Spinal cord (tissue), 10 donors: ENCODE results near the gene PIP4K2C. TPM values are rescaled to one million over a fixed set of nuclear protein-coding genes. Genes with fewer than 3 reads are reported as not detected.

Source experiments
- DNase-seq, 6 donors: peaks; one replicate each; pipeline versions ENCODE4 v3.0.0 to v3.0.0-alpha.2; 2013 to 2015; ENCODE audit warnings: low spot score in 6 of 6, low read depth in 4 of 6
- H3K27ac ChIP-seq: one replicate; pipeline ENCODE4 v1.5.1; 2013; ENCODE audit warnings: low read depth, low read length, control low read depth
- H3K27me3 ChIP-seq: one replicate; pipeline ENCODE4 v1.6.1; 2013; ENCODE audit warnings: low read length; ENCODE audit not compliant: control insufficient read depth, insufficient read depth
- H3K36me3 ChIP-seq: one replicate; pipeline ENCODE4 v1.6.1; 2013; ENCODE audit warnings: low read length; ENCODE audit not compliant: control insufficient read depth, insufficient read depth
- H3K4me1 ChIP-seq: one replicate; pipeline ENCODE4 v1.6.1; 2013; ENCODE audit warnings: low read length; ENCODE audit not compliant: control insufficient read depth, insufficient read depth
- H3K4me3 ChIP-seq: one replicate; pipeline ENCODE4 v1.5.1; 2013; ENCODE audit warnings: low read depth, low read length, control low read depth
- H3K9me3 ChIP-seq: one replicate; pipeline ENCODE4 v1.6.1; 2013; ENCODE audit warnings: low read length; ENCODE audit not compliant: control insufficient read depth, insufficient read depth
- WGBS: methylation state at CpG from one replicate; pipeline ENCODE4 v1.1.5; 2013; ENCODE audit warnings: missing lambda C conversion rate; ENCODE audit not compliant: insufficient coverage; 5-methylcytosine and 5-hydroxymethylcytosine counted together
- polyA plus RNA-seq, 2 donors: library from polyadenylated mRNA; unstranded; fragments of 120-200 nt; gene quantifications; one replicate each; pipeline ENCODE4 v1.2.1, GENCODE V29; 2013; ENCODE audit not compliant: insufficient read length in 2 of 2
- total RNA-seq, 2 donors: library from RNA; depleted of rRNA in 1 of 2; stranded (reverse); fragments of 120-200 nt in 1 of 2; fragments of >200 nt in 1 of 2; gene quantifications; one replicate each; pipeline versions ENCODE4 v1.2.3 to v1.2.4, GENCODE V29; 2013 to 2014
- donor health status: healthy.

Gene PIP4K2C
- total and polyA plus RNA-seq, 4 donors, result 12.5 to 20.7 (median 19.4) TPM

DNA sequence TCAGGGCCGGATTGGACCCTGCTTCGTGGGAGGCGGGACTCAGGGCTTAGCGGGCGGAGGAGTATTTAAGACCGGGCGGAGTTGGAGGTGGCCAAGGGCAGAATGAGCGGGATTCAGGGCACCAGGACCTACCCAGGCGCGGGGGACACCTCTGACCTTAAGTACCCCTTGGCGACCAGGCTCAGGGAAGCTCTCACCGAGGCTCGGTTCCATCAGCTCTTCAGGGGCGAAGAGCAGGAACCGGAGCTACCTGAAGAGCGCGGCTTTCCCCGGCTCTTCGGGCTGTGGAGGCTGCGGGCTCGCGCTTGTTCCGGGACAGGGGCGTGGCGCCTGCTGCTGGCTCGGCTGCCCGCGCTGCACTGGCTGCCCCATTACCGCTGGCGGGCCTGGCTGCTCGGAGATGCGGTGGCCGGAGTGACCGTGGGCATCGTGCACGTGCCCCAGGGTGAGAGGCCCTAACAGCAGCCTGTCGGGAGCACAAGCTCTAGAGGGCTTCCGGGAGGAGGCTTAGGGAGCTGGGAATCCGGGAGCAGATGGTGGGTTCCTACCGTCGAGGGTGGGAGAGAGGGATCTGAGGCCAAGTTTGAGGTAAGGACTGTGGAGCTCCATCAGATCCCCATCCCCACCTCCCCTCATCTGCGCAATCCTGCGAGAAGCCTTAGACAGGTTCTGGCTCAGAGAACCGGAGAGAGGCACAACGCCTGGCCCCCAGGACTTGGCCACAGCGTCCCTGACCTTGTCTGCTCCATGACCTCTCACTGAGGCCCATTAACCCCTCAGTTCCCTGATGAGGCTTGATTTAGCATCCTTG is 28.6 kb downstream of the PIP4K2C start:
- no peak for DNase-seq
- WGBS, result 27% methylated on average over 42 of the region's 46 CpGs

DNA sequence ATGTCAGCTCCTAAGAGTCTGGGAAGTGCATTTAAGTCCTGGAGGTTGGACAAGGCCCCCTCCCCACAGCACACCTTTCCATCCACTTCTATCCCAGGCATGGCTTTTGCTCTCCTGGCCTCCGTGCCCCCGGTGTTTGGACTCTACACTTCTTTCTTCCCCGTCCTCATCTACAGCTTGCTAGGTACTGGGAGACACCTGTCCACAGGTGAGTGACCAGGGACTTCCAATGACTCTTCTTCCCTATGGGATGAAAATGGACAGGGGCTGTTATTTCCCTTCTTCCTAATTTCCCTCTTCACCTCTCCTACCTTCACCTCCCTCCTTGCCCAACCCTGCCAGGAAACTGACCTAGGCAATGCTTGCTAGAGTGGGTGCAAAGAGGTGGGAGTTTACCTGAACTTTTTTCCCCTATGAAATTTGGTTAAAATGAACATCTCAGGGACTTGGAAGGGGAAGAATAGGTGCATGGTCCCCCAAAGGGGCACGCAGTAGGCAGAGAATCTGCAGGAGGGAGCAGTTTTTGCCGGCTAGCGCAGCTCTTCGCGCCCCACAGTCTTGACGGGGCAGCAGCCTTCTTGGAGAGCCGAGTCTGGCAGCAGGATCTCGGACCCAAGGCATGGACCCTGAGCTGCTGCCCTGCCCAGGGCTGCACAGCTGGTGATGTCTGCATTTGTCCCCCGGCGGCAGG is 29.4 kb downstream of the PIP4K2C start:
- Histone ChIP-seq H3K27me3 (peaks cover 59% of the 10 kb centered on the region), H3K36me3 (peaks cover 23% of the 10 kb centered on the region), H3K9me3 (no peaks in the 10 kb centered on the region), H3K4me1 (peaks cover 23% of the 10 kb centered on the region), H3K27ac (no peak overlapping the region), H3K4me3 (no peak overlapping the region)
- no peak for DNase-seq
- WGBS, result 19% methylated on average over 10 of the region's 13 CpGs

More for the DNA sequence above, 28.6 kb downstream of the PIP4K2C start:
- Histone ChIP-seq H3K36me3 (peaks cover 27% of the 10 kb centered on the region), H3K4me1 (peaks cover 23% of the 10 kb centered on the region), H3K27ac (no peak overlapping the region), H3K4me3 (no peak overlapping the region), H3K27me3 (peaks cover 54% of the 10 kb centered on the region), H3K9me3 (no peaks in the 10 kb centered on the region)

DNA sequence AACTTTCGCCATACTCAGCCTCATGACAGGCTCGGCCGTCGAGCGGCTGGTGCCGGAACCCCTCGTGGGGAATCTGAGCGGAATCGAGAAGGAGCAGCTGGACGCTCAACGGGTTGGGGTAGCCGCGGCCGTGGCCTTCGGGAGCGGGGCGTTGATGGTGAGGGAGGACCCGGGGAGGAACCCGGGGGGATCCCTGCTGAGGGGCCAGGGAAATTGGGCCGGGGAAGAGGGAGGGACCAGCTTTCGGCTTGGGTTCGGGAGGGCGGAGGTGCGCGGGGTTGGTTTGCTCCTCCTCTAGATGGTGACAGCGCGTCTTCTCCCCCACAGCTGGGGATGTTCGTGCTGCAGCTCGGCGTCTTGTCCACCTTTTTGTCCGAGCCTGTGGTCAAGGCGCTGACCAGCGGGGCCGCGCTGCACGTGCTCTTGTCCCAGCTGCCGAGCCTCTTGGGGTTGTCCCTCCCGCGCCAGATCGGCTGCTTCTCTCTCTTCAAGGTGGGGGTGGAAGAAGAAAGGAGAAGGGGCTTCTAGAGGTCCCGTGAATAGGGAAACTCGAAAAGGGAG is 30.0 kb downstream of the PIP4K2C start:
- peaks cover 59% of the 10 kb centered on the region for H3K27me3 ChIP-seq
- H3K4me3 ChIP-seq, result peak overlapping the region; percentile 50
- no peak for DNase-seq
- 3% methylated on average over 42 of the region's 42 CpGs for WGBS
- H3K9me3 ChIP-seq, result no peaks in the 10 kb centered on the region
- no peak overlapping the region for H3K27ac ChIP-seq
- H3K4me1 ChIP-seq, result peaks cover 23% of the 10 kb centered on the region
- H3K36me3 ChIP-seq, result peaks cover 20% of the 10 kb centered on the region

GRCh38 chr12:57621497-57622292 is 30.7 kb downstream of the PIP4K2C start:
- Histone ChIP-seq H3K4me1 (peaks cover 23% of the 10 kb centered on the region), H3K27ac (no peak overlapping the region), H3K4me3 (peak overlapping the region; percentile 50), H3K27me3 (peaks cover 66% of the 10 kb centered on the region), H3K9me3 (no peaks in the 10 kb centered on the region), H3K36me3 (peaks cover 20% of the 10 kb centered on the region)
- DNase-seq, result peak in 2 of 6 donors; percentile 75 to 82
- 2% methylated on average over 49 of the region's 49 CpGs for WGBS

GRCh38 chr12:57622293-57623245 is 31.6 kb downstream of the PIP4K2C start:
- 79% methylated on average over 7 of the region's 9 CpGs for WGBS
- Histone ChIP-seq H3K27me3 (peaks cover 74% of the 10 kb centered on the region), H3K27ac (no peak overlapping the region), H3K4me3 (no peak overlapping the region), H3K9me3 (no peaks in the 10 kb centered on the region), H3K4me1 (peaks cover 27% of the 10 kb centered on the region), H3K36me3 (peaks cover 24% of the 10 kb centered on the region)
- DNase-seq, result no peak

- H3K4me1 ChIP-seq, result peaks cover 32% of the 10 kb centered on the region
- 70% methylated on average over 2 of the region's 2 CpGs for WGBS
Measured at GRCh38 chr12:57623385-57623784, 32.4 kb downstream of the PIP4K2C start.

GRCh38 chr12:57623811-57624390 is 32.9 kb downstream of the PIP4K2C start:
- H3K27ac ChIP-seq, result no peak overlapping the region
- 62% methylated on average over 3 of the region's 5 CpGs for WGBS
- no peak for DNase-seq
- H3K4me1 ChIP-seq, result peaks cover 32% of the 10 kb centered on the region
- H3K4me3 ChIP-seq, result no peak overlapping the region
- H3K36me3 ChIP-seq, result peaks cover 33% of the 10 kb centered on the region
- peaks cover 84% of the 10 kb centered on the region for H3K27me3 ChIP-seq
- no peaks in the 10 kb centered on the region for H3K9me3 ChIP-seq

More at GRCh38 chr12:57623385-57623784, 32.4 kb downstream of the PIP4K2C start:
- peaks cover 79% of the 10 kb centered on the region for H3K27me3 ChIP-seq
- no peak overlapping the region for H3K27ac ChIP-seq
- no peak for DNase-seq
- no peak overlapping the region for H3K4me3 ChIP-seq
- peaks cover 28% of the 10 kb centered on the region for H3K36me3 ChIP-seq
- H3K9me3 ChIP-seq, result no peaks in the 10 kb centered on the region

GRCh38 chr12:57624441-57625220 is 33.6 kb downstream of the PIP4K2C start:
- H3K27me3 ChIP-seq, result peaks cover 79% of the 10 kb centered on the region
- peaks cover 32% of the 10 kb centered on the region for H3K36me3 ChIP-seq
- H3K9me3 ChIP-seq, result no peaks in the 10 kb centered on the region
- H3K4me3 ChIP-seq, result no peak overlapping the region
- WGBS, result 70% methylated on average over 8 of the region's 8 CpGs
- H3K4me1 ChIP-seq, result peaks cover 30% of the 10 kb centered on the region
- no peak for DNase-seq
- H3K27ac ChIP-seq, result no peak overlapping the region
